Stimulated activated CD4-positive, alpha-beta T cell treated with anti-CD3 and anti-CD28 coated beads, Interleukin-4, amount 100 ng/mL, for 1 hour (primary cell): ENCODE measurements around the gene DNAJB8.

Experiments used
- DNase-seq: peaks from one replicate; pipeline ENCODE4 v3.0.0-alpha.2; 2020

The DNAJB8 gene

GRCh38 chr3:128424508-128425069, 42.1 kb downstream of the DNAJB8 start:
- no peak for DNase-seq

DNA sequence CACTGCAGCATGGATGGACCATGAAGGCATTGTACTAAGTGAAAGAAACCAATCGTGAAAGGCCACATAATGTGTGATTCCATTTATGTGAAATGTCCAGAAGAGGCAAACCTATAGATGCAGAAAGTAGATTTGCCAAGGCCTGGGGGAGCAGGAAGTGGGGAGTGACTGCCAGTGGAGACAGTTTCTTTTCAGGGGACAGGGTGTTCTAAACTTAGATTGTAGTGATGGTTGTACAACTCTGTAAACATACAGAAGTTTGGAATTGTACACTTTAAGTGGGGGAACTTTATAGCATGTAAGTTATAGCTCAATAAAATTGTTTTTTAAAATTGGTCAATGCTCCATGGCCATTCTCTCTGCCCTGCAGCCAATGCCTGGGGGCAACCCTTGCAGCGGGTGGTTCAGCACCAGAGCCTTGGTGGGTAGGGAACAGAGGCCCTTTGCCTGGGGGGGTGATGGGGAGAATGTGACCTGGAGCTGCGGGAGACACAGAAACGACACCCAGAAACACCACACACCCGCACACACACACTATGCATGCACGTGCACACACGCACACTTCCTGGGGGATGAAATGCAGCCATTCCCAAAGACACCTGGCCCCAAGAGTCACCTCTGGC, 43.1 kb downstream of the DNAJB8 start:
- DNase-seq = no peak

GRCh38 chr3:128422762-128423524, 43.7 kb downstream of the DNAJB8 start:
- no peak for DNase-seq

DNA sequence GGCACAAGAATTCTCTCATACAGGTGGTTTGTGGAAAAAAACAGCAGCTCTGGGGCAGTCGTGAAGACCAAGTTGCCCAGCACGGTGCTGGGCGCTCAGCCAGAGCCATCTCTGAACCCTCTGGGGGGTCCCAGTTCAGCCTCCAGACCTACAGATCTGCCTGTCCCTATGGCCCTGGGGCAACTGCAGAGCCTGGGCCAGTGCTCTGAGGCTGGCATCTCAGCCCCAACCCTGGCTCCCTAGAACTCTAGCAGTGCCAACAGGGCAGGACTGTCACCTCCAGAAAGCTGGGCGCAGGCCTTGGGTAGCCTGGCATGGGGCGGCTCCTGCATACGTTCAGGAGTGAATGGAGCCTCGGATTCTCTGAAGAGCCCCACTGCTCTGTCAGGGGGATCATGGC, 44.7 kb downstream of the DNAJB8 start:
- DNase-seq = no peak

DNA sequence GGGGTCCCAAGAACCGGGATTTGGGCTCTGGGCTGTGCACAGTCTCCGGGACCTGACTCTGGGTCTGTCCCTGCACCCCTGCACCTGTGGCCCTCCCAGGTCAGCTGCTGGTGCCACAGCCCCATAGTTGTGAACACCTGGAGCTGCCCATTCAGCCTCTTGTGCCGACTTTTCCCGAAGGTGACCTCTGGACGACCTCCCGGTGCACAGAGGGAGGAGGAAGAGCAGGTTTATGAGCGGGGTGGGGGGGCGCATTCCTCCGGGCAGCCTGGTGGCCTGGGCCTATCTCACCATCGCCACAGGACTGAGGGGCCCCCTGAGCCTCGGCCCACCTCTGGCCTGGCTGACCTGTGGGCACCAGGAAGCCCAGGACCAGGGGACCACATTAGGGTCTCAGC, 45.3 kb downstream of the DNAJB8 start:
- no peak for DNase-seq

DNA sequence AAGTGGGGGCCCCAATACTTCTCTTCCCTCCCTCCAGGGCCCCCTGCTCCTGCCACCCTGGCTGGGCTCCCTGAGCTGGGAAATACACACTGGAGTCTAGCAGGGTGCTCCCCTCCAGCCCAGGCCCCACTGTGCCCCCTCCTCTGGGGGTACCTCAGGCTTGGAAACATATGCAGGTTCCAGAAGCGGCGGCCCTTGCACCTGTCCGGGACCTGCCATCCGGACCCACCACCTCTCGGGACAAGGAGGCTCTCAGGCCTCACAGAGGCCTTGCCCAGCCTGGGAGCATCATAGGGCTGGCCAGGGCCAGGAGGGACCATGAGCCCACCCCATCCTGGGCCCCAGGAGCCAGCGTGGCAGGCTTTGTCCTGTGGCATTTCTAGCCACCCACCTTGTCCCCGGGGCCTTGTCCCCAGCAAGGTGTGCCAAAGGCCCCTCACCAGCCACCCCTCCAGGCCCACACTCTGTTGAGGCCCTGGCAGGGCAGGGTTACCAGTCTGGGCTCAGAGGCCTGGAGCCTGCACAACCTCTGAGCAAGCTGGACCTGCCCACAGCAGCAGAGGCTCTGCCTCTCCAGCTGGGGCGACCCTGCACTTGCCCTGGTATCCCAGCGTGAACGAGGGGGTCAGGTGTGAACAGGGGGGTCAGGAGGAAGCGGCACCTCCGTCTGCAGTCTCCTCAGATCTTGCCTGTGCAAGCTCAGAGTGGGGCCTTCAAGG, 45.8 kb downstream of the DNAJB8 start:
- no peak for DNase-seq

- DNase-seq = no peak
Measured at GRCh38 chr3:128420289-128420688, 46.4 kb downstream of the DNAJB8 start.

- no peak for DNase-seq
Measured at GRCh38 chr3:128419311-128419710, 47.4 kb downstream of the DNAJB8 start.

- DNase-seq = no peak
Measured at GRCh38 chr3:128418900-128419299, 47.8 kb downstream of the DNAJB8 start.

GRCh38 chr3:128416578-128417211, 50.0 kb downstream of the DNAJB8 start:
- no peak for DNase-seq

DNA sequence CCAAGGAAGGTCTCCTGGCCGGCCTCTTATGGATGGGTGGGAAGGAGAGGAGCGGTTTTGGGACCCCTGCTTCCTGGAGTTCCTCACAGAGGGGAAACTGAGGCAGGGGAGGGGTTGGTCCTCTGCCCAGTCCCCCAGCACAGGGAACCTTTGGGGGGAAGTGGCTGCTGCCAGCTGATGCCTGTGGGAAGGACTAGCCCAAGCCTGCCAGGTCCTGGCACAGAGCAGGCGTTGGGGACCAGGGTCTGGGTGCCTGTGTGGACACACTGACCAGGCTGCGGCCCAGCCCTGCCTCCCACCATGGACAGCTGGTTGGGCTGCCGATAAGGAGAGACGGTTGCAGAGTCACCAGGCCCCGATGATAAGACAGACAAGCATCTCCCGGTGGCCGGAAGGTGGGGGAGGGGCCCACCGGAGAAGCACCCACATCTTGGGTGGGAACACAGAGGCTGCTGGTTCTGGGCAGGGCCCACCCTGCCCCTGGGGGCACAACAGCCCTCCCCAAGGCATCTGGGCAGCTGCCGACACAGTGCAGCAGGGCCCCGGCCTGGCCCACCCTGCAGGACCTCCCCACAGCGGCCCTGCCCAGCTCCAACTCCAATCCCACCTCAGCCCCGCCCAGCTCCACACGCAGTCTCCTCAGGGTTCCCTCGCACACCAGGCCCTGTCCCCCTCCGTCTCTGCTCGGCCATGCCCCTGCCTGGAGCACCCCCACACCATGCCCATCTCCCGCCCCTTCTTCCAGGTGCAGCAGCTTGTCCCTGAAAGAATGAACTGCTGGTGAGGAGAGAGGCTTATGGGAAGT, 50.7 kb downstream of the DNAJB8 start:
- no peak for DNase-seq

DNA sequence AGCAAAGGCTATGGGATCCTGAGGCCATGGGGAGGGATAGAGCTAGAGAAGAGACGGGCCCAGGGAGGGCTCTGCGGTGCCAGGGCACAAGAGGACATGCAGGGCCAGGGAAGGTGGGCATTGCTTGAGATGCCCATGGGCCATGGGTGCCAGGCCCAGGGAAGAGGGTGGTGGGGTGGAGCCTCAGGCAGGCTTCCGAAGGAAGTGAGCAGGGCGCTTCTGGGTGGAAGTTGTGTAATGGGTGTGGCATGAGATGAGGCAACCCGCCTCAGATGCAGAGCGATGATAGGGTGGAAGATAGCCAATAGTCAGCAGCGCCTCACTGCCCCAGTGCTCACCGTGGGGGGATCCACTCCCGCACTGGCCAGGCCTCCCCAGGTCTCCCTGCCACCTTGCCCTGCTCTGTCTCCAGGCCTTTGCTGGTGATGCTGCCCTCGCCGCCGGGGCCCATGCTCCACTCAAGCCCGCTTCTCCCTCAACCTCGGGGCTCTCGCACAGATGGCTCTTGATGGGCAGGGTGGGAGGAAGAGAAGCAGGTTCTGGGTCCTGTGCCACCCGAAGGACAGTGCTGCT, 51.4 kb downstream of the DNAJB8 start:
- DNase-seq = no peak

- no peak for DNase-seq
Measured at GRCh38 chr3:128413413-128414205, 53.1 kb downstream of the DNAJB8 start.

- DNase-seq = no peak
Measured at GRCh38 chr3:128413003-128413370, 53.7 kb downstream of the DNAJB8 start.
